HG03039 (cell line): ENCODE results near the gene NABP2.
"Not testable (repeated sequence)": the region's sequence is repeated elsewhere in the genome, so short reads cannot be mapped to it uniquely, and the experiment has no call there.

Experiments
- ATAC-seq: cut with Tn5 transposase; IDR thresholded peaks from one replicate; pipeline ENCODE4 v1.9.1; 2021; ENCODE audit warnings: mild to moderate bottlenecking, moderate library complexity; ENCODE audit not compliant: unreplicated experiment

The NABP2 gene

DNA sequence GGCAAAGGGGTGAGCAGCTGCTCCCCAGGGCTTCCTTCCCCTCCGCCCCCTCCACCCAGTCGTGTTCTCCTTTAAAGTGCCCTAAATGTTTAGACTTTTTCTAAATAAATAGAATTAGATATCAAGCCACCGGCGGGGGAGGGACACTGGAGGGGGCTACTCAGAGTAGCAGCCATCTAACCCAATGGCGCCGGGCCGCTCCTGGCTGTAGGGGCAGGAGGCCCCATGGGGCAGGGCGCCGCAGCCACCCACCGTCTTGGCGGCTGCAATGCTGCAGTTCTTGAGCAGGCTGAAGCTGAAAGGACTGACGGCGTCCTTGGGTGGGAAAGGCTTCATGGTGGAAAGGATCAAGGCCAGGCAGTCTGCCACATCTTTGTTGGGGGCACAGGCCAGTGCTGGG lies 18.8 kb downstream of the NABP2 start:
- ATAC-seq, result no peak

DNA sequence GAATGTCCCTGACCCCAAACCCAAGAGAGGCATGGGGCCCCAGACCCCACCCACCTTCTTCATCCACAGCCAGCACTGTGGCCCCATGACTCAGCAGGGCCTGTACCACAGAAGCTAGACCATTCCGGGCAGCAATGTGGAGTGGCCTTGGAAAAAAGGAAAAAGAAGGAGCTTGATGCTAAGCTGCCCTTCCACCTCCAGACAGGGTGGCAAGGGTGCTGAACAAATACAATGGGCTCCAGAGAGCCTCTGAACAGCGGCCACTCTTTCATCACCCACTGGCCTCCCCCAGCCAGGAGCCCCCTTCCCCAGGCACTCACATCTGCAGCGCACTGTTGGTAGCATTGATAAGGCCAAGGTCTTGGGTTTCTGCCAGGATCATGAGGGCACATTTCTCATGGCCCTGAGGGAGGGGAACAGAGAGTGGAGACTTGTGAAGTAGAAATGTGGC lies 19.6 kb downstream of the NABP2 start:
- no peak for ATAC-seq

DNA sequence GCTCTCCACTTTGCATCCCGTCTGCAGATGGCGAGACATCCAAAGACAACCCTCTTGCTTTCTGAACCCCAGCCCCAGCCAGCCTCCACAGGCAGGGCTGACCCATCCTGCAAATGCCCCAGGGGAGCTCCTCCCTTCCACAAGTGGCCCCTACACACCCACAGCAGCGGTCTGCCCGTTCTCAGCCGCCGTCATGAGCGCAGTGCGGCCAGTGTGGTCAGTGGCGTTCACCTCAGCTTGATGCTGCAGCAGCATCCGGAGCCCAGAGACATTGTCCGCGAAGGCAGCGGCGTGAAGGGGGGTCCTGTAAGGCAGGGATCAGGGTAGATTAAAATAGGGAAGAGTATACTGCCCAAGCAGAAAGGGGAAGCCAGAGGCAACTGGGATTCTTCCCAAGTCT lies 20.4 kb downstream of the NABP2 start:
- no peak for ATAC-seq

DNA sequence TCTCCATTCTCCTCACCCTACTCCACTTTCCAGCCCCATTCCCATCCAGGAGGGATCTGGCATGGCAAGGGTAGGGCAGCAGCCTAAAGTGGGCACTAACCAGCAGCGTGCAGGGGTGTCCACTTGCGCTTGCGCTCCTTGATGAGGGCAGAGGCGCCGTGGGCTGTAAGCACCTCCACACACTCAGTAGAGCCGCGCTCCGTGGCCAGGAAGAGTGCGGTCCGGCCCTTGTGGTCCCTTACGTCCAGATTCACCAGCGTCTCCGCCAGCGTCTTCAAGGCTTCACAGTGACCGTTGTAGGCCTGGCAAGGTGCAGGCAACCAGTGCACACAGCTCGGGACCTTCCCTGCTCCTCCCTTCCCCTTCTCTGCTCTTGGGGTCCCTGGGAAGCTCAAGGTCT lies 23.8 kb downstream of the NABP2 start:
- no peak for ATAC-seq

DNA sequence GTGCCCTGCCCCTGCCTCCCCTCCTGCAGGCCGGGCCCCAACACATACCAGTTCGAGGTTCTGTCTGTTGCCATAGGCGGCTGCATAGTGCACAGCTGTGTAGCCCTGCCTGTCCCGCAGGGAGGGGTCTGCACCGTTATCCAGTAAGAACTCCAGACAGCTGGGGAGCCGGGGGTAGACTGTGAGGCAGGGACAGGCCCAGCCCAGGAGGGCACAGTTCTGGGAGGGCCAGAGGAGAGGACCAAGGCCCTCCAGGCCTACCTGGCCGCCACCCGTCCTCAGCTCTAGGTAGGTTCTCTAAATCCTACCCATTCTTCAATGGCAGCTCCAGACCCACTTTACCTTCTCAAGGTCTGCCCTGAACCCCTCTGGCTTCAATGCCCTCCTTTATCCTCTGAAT lies 24.6 kb downstream of the NABP2 start:
- ATAC-seq, result no peak

DNA sequence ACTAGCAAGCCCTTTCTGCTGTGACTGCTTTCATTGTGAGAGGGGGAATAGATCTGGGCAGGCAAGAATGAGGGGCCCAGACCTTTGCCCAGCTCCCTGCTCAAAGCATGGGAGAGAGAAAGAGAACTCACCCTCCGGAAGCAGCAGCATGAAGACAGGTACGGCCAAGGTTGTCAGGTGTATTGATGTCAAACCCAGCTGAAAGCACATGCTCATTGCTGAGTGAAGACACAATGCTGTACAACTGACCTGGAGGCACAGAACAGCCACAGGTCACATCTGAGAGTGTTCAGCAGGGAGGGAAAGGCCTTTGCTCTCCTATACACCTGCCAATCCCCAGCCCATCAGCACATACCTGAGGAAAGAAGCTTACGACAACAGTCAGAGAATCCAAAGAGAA lies 28.5 kb downstream of the NABP2 start:
- ATAC-seq, result no peak

DNA sequence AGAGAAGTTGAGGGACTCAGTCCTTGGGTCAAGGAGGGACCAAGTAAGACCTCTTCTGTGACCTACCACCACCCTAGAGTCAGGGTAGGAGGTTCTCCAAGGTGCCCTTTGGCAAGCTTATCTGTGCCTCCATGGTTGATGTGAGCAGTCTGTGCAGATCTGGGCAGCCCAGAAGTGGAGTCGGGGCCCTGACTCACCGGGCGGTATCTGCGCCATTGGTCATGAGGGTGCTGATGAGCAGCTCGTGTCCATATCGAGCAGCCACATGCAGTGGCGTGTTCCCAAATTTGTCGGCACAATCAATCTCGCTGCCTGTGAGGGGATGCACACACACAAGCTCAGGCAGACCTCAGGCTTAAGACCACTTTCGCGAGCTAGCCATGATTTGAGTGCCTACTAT lies 28.9 kb downstream of the NABP2 start:
- no peak for ATAC-seq

DNA sequence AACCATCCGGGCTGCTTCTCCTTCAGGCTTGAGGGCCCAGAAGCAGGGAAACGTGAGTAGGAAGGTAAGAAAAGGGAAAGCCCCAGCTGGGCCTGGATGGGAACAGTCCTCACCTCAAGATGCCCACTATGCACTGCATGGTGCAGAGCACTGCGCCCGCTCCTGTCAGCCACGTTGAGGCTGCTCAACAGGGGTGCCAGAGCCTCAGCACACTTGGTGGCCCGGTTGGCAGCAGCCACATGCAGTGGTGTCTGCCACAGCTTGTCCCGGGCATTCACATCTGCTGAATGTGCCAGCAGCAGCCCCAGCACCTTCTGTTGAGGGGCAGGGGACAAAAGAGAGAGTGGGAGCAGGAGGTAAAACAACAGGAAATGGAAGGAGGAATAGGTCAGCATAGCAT lies 31.5 kb downstream of the NABP2 start:
- no peak for ATAC-seq

DNA sequence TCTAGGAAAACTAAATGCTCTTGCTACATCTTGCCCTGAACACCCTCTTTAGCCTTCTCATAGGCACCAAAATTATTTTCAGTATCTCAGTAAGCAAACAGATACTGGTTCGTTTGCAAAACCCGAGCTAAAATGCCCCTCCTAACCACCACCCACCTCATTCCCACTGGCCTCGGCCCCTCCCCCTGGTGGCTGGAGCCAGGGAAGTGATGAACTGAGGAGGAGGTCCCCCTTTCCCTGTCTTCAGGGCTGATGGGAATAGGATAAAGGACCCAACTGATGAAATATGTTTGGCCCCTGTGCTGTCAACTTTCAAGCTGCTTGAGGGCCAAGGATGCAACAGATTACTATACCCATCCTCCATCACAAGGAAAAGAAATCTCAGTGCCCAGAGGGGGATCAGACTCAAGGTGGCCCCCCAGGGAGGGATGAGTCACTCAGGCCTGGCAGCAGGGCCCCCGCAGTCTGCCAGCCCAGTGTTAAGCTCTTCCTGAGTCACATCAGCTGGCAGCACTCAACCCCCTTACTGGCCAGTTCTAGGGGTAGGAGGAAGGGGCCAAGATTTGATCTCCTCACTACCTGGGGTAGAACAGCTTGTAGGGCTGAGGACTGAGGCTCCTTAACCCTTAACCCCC lies 32.3 kb downstream of the NABP2 start:
- ATAC-seq, result no peak

DNA sequence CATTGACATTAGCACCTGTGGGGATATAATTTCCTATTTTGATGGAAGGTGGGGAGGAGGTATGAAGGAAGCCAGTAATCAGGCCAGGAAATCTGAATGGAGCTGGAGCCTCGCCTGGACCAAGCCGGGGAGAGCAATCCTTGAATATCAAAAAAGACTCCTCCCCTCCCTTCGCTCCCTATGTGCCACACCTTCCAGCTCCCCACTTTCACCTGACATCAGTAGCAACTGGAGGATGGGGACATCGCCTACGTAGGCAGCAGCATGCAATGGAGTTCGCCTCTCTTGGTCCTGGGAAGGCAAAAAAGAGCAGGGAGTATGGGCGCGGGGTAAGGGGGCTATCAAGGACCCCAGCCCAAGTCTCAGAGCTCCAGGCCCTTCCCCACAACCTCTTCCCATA lies 32.9 kb downstream of the NABP2 start:
- no peak for ATAC-seq

DNA sequence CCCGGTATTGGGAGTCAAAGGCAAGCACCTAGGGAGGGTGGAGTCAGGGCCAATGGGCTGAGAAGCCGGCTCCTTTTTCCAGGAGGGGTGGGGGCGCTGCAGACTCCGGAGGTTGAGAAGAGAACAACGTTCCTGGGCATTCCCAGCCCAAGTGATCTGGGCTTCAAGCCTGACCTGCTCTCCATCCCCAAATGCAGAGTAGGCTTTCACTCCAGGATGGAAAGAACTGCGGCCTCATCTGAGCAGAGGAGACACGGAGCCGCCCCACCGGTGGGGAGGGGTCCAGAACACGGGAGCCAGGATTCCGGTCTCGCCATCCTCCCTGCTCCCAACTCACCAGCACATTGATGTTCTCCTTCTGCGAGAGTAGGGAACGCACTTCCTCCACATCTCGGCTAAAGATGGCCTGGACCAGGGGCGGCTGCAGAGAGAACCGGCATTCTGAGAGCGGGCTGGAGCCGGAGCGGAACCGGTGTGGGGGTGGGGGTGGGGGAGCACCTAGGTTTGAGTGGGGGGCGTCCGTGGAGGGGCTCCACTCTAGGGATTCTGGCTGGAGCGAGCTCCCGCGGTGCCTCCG lies 33.4 kb downstream of the NABP2 start:
- ATAC-seq, result no peak

DNA sequence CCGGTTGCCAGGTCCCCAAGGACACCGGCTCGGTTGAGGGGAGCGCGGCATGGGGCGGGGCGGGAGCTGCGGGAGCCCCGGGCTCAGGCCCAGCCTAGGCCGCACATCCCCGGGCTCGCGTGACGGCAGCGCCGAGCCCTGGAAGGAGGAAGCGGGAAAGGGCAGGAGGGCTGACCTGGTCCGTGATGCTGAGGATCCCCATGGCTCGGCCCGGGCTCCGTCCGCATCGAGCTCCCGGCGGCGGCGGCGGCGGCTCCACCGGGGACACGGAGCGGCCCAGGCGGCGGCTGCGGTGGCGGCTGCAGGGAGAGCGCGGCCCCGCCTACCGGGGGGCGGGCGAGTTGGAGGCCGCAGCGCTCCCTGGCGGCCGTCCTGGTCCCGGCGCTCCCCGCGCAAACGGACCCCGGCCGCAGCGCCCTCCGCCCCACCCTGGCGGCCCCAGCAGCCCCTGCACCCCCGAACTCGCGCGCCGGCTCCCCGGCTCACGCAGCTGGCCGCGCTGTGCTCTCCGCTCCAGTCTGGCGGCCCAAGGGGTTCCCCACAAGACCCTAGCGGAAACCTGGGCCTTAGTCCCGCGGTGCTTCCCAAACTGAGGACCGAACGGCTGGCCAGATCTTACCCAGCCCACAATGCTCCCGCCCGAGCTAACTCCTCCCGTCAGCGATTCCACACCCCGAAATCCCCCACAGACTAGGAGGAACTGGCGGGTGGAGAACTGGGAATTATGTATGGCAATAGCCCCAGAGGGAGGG lies 34.1 kb downstream of the NABP2 start, which contains the start of gene ANKRD52:
Gene ANKRD52, minus strand, starts transcription at position 317 of the 752 bp plus-strand sequence. Its CDS starts 115 bp downstream, at position 202.
- peak; percentile 73 for ATAC-seq

DNA sequence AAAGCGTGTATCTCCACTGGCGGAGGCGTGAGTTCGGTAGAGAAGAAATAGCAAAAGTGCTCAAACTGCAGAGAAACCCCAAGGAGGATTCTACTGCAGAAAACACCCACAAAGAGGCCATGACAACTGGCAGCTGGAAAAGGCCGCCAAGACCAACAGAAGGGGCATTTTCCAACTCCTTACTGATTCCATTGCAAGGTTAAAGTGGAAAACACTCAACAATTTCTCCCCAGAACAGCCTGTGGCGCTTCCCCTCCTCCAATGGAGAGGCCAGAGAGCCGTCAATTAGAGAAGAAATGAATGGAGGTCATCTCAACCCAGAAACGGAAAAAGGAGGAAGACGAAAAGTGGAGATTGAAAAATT lies 34.7 kb downstream of the NABP2 start:
- no peak for ATAC-seq

DNA sequence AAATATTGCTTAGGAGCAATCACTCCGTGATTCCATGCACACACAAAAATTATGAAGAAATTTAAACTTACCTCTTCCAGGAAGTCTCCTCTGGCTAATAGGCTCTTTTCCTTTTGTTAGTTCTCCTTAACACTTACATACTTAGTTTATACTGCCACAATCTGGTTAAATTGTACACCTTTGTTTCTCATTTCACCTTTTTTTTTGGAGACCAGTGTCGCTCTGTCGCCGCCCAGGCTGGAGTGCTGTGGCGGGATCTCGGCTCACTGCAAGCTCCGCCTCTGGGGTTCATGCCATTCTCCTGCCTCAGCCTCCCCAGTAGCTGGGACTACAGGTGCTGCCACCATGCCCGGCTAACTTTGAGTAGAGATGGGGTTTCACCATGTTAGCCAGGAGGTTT lies 36.2 kb downstream of the NABP2 start:
- no peak for ATAC-seq

DNA sequence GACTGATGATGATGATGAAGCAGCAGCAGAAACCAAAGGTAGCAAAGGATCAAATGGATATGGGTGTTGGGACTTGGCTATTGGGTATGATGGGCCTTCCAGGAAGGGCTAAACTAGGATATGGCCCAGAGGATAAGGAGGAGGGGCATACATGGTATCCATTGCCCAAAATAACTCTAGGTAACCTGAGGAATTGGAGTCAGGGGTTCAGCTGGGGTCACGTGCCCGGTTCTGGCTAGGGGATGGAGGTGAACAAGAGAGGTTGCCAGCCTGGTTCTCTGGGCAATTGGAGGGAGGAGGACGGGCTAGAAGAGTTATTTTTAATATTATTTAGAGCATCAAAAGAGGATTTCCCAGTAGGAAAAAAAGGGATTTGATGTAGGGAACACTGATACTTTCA lies 36.8 kb downstream of the NABP2 start:
- ATAC-seq, result no peak

DNA sequence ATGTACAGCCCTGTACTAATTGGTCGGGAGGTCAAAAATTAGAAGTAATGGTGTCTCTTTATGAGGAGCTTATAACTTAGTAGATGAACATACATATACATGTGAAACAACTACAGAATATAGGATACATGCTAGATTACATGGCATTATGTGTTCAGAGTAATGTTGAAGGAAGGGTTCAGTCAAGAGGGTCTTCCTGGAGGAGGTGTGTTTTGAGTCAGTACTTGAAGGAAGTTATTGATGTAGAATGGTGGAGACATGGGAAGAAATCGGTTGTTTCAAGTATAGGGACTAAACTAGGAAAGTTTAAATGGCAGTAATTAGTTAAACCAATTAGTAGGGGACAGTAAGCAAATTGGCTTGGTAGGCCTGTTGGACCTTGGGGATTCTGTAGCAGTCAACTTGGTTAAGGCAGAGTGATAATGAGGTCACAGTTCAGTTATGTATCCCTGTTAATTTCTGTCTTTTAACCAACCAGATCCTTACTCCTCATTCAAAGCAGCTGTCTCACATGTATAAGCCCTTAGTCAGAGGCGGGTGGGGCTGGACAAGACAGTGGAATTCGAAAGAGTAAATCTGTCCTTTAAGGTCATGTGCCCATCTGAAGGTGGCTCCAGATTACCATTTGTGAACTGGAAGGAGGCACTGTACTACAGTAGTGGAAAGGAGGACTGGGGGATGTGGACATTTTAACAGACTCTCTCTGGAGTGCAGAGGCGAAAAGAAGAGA lies 37.5 kb downstream of the NABP2 start:
- ATAC-seq, result no peak

DNA sequence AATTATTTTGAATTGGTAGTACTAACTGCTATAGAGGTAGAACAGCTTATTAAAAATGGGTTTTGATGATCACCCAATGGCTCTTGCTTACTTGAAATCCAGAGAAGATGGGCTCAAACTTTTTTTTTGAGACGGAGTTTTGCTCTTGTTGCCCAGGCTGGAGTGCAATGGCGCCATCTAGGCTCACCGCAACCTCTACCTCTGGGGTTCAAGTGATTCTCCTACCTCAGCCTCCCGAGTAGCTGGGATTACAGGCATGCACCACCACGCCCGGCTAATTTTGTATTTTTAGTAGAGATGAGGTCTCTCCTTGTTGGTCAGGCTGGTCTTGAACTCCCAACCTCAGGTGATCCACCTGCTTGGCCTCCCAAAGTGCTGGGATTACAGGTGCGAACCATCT lies 38.8 kb downstream of the NABP2 start:
- not testable (repeated sequence) for ATAC-seq

DNA sequence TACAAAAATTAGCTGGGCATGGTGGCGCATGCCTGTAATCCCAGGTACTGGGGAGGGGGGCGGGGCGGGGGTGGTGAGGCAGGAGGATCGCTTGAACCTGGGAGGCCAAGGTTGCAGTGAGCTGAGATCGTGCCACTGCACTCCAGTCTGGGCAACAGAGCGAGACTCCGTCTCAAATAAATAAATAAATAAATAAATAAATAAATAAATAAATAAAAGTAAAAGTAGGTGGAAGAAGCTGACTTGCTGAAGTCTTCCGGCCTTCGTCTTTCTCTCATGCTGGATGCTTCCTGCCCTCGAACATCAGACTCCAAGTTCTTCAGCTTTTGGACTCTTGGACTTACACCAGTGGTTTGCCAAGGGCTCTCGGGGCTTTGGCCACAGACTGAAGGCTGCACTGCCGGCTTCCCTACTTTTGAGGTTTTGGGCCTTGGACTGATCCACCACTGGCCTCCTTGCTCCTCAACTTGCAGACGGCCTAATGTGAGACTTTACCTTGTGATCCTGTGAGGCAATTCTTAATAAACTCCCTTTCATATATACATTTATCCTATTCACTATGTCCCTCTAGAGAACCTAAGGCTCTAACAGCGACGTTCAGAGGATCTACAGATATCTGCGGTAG lies 42.0 kb downstream of the NABP2 start:
- ATAC-seq, result not testable (repeated sequence)

DNA sequence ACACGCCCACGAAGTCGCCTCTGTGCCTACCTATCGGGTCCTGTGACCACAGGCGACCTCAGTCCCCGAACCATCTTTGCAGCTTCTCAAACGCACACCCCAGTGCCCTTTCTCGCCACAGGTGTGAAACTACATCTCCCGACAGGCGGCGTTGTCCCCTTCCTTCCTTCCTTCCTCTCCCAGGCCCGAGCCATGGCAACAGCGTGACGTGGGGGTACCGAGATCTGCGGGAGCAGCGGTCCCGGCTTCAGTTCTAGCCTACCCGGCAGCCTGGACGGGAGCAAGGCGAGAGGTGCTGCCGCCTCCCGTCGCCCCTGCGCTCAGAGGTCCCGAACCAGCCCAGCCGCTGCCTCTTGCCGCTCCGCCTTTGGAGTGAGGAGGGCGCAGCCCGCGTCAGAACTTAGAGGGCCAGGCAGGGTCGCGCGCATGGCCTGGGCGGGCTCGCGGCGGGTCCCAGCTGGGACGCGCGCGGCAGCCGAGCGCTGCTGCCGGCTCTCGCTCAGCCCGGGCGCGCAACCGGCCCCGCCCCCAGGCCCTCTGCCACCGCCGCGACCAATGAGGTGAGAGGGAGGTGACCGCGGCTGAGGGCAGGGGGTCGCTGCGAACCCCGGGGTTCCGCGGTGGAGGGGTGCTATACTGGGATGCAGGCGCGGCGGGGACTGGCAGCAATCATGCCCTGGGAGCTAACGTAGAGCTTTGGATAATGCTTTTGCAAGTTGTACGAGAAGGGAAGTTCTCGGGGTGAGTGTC lies 42.7 kb downstream of the NABP2 start, which contains the start of gene COQ10A:
Gene COQ10A, plus strand, starts transcription at position 250 of the 750 bp plus-strand sequence. Its CDS starts 177 bp downstream, at position 427.
- ATAC-seq, result peak; percentile 86

DNA sequence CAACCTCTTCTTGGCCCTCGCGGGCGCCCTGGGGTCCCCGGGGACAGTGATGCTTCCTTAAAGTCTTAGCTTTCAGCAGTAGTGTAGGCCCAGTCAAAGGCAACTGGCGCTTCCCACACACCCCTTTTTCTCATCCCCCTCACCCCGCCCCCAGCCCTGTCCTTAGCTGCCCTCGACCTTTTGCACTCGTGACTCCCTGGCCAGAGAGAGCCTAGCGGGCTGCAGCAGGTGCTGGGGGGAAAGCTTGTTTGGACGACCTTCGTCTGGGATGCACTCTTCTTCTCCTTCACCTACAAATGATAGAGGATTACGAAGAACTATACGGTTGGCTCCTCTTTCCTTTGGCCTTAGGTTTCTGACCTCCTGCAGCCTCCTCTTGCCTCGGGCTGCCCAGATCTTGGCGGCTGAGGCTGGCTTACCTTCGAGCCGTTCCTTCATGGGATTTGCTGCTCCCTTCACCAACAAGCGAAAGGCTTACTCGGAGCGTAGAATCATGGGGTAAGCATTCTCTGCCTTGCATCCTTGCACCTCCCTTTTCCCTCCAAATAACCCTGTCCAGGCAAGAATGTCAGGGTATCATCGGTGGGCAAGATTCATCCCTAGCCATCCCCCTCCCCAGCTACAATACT lies 43.4 kb downstream of the NABP2 start:
- no peak for ATAC-seq
